NCI-H748 (cell line): ENCODE results near the gene USP8.
"Not testable (repeated sequence)": the region's sequence is repeated elsewhere in the genome, so short reads cannot be mapped to it uniquely, and the experiment has no call there.

Source experiments
- DNase-seq: peaks from one replicate; lab custom pipeline; 2025; ENCODE audit not compliant: unreplicated experiment; lab: John Stamatoyannopoulos, UW

Gene USP8

DNA sequence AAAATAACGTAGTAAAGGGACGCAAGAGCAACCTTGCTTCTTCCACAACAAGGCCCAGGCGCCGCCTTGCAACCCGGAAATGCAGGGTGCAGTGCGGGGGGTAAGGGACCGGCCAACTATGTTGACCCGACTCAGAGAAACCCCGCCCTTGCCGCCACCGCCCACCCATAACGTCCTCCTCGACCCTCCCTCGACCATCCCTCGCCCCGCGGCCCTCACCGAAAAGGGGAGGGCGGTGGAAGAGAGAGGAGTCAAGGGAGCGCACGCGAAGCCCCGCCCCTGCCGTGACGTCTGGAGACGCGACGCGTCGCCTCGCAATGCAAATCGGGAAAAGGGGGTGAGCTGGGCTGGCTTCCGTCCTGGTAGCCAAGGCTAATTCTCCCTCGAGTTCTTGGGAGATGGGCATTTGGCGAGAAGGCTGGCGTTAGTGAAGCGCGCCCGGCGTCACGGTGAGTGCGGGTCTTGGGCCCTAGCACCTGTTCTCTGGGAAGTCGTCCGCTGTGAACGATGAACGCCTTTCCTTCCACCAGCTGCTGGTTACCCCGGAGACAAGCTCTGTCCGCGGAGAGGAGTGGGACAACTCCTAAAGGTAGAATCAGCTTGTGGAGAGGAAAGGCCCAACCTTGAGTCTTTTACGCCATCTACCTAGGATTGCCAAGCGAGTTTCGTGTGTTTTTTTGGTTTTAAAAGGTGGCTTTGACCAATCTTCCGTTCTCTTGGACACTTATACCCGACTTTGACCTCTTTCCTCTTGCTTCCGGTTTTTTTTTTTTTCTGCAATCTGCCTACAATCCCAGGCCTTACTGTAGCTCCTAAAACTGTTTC, at the start of gene USP8:
Gene USP8, plus strand, starts transcription at position 340 of the 825 bp plus-strand sequence. CDS start 14,669 bp downstream, outside the sequence.
- DNase-seq: peak; percentile 98

DNA sequence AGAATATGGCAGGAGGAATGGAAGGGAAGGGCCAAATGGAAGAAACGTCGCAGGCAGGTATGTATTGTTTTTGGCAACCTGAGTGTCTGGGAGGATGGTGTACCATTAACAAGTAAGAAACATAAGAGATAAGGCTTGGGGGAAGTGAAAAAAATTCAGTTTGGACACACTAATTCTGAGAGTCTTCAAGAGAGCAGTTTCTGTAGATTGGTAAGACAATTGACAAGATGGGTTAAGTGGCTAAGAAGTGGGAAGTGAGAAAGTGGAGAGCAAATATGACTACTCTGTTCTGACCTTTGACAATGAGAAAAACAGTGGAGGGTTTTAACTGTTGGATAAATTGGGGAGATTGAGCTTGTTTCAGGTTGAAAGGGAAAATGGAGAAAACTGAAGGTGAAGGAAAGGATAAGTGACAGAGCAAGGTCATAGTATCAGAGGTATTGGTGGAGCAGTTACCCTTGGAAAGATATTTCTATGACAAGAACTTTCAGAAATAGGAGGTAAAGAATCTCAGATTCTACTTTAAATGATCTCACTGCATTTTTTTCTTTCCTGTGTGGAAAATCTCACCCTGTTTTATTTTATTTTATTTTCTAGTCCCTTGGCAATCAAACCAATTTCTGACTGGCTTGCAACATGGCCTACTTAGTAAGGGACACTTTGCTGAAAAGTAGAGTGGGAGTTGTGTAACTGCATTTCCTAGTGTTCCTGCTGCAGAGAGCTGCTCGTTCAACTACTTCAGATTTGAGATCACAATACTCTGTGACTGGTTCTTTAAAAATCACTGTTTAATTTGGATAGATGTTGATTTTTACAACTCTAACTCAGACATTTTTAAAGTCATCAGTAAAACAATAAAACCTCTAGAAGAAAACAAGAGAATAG, 46.1 kb upstream of the USP8 start:
- no peak for DNase-seq

DNA sequence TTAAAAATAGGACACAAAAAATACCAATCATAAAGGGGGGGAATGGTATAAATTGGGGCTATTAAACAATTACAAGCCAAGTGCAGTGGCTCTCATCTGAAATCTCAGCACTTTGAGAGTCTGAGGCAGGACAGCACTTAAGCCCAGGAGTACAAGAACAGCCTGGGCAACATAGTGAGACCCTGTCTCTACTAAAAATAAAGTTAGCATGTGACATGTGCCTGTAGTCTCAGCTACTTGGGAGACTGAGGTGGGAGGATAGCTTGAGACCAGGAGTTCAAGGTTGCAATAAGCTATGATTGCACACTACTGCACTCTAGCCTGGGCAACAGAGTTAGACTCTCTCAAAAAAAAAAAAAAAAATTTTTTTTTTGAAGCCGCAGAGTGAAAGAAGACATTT, 45.4 kb upstream of the USP8 start:
- no peak for DNase-seq

GRCh38 chr15:50379413-50379812, 44.8 kb upstream of the USP8 start:
- not testable (repeated sequence) for DNase-seq

- no peak for DNase-seq
These were observed 44.1 kb upstream of the USP8 start for GRCh38 chr15:50380089-50380488.

- no peak for DNase-seq
These were observed 42.8 kb upstream of the USP8 start for GRCh38 chr15:50381438-50381837.

- not testable (repeated sequence) for DNase-seq
These were observed 41.8 kb upstream of the USP8 start for GRCh38 chr15:50382408-50382807.

GRCh38 chr15:50390554-50391264, 33.5 kb upstream of the USP8 start:
- no peak for DNase-seq

DNA sequence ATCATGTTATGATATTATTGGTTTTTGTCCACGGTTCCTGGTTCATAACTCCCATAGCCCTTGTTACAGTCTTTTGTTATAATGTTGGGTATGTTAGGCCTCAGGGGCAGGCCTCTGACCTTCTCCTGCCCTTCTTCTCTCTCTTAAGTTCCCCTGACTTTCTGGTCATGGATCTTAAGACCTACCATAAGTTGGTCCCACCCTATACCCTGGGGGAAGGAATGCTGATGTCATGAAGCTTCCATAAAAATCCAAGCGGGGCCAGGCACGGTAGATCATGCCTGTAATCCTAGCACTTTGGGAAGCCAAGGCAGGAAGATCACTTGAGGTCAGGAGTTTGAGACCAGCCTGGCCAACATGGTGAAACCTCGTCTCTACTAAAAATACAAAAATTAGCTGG, 32.6 kb upstream of the USP8 start:
- DNase-seq: not testable (repeated sequence)

GRCh38 chr15:50411870-50412269, 12.3 kb upstream of the USP8 start:
- no peak for DNase-seq

GRCh38 chr15:50414624-50415023, 9.6 kb upstream of the USP8 start:
- DNase-seq: no peak

- DNase-seq: peak; percentile 6
These were observed 8.3 kb upstream of the USP8 start for GRCh38 chr15:50415752-50416404.

GRCh38 chr15:50416890-50417289, 7.3 kb upstream of the USP8 start:
- no peak for DNase-seq

DNA sequence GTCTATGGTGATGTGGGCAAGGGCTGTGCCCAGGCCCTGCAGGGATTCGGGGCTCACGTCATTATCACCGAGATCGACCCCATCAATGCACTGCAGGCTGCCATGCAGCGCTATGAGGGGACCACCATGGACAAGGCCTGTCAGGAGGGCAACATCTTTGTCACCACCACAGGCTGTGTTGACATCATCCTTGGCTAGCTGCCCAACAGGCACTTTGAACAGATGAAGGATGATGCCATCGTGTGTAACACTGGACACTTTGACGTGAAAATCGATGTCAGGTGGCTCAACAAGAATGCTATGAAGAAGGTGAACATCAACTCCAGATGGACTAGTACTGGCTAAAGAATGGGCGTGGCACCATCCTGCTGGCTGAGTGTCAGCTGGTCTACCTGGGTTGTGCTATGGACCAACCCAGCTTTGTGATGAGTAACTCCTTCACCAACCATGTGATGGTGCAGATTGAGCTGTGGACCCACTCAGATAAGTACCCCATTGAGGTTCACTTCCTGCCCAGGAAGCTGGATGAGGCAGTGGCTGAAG, 6.1 kb upstream of the USP8 start:
- DNase-seq: peak; percentile 5

DNA sequence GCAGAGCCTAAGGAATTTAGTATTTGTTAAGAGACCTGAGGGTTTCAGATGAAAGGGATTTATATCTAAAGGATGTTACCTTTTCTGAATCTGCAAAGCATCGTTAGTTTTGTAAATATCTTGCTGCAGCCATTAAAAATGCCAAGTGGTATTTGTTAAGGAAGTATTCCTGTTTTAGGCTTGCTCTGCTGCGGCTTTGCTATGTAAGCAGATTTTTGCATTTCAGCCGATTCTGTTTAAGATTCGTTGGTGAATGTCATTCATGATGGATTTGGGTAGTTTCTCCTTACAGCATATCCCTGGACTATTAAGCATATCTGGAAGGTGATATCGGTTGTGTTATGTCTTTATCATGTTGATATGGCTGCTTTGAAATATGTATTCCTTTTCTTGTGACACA, 1.0 kb downstream of the USP8 start:
- no peak for DNase-seq

GRCh38 chr15:50425678-50426246, 1.6 kb downstream of the USP8 start:
- not testable (repeated sequence) for DNase-seq

GRCh38 chr15:50426428-50426827, 2.2 kb downstream of the USP8 start:
- no peak for DNase-seq

DNA sequence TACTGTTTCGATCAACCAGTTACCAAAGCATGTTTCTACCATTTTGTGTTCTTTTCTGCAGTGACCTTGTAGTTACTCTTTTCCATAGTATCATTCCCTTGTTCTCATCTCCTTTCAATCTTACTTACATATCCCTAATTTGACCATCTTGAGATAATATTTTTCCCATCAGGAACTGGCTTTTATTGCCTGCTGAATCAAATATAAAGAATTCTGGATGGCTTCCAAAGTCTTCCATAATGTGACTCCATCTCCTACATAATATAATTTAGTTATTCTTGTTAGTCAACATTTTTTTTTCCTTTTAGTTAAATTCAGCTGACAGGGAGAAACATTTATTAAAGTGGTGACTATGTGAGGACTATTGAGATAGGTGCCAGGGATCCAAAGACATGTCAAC, 7.0 kb downstream of the USP8 start:
- no peak for DNase-seq

DNA sequence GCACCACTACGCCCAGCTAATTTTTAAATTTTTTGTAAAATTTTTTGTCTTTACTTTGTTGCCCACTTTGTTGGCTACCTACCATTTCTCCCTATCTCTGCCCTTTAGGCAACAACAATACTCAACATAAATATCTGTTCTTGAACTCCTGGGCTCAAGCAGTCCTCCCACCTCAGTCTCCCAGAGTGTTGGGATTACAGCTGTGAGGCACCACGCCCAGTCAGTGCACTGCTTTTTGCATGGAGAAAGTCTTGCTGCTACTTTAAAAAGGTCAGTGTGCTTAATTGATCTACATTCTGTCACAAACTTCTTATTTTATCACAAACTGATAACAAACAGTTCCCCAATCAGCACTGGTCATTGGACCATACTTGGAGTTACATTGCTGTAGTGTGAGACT, 8.0 kb downstream of the USP8 start:
- no peak for DNase-seq

DNA sequence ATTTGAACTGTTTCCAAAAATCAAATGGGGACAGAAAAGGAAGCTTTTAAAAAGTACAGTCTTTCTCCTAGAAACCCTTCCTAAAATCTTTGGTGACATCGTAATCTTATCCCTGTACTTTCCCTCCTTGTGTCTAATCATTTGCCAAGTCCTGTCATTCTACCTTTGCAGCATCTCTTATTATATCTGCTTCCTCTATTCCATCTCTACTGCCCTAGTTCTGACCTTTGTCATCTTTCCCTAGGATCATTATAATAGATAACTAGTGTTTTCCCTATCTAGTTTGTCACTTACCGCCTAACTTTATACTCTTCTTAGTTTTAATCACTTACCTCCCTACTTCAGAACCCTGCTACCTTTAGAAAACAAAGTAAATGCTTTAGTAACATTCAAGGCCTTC, 11.6 kb downstream of the USP8 start:
- DNase-seq: no peak
